HG03095 (cell line): ENCODE measurements around the gene USP1.

Experiments used
- ATAC-seq: cut with Tn5 transposase; IDR thresholded peaks from one replicate; pipeline ENCODE4 v1.9.1; 2021; ENCODE audit warnings: moderate library complexity; ENCODE audit not compliant: unreplicated experiment

The USP1 gene

DNA sequence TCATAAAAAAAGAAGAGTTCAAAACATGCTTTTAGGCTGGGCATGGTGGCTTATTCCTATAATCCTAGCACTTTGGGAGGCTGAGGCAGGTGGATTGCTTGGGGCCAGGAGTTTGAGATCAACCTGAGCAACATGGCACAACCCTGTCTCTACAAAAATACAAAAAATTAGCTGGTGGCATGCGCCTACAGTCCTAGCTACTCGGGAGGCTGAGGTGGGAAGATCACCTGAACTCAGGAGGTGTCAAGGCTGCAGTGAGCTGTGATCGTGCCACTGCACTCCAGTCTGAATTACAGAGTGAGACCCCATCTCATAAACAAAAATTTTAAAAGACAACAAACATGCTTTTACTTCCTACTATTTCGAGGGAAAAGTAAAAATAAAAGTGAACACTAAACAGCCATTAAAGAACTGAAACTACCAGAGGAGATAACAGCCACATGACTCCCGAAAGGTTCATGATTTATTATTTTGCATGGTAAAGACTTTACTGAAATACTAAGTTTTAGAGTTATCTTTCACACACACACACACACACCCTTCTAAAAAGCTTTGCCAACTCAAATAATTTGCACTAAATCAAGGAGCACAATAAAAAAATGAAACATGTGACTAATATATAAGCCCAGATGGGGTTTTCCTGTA, 48.1 kb downstream of the USP1 start:
- no peak for ATAC-seq

DNA sequence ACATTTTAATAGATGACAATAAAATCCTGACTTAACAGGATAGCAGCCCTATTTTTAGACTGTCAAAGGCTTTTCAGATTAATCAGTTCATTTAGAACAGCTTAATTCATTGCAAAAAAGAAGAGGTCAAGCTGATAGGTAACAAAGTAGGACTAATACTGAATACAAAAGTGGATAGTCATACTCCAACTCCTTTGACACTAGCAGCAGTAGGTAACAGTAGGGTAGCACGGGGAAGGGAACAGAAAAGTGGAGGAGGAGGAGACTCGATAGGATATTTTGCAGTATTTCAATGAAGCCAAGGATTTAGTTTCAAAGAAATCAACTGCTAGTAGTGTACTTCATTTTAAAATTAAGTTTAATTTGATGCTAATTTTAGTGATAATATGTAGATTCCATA, 51.1 kb downstream of the USP1 start:
- no peak for ATAC-seq

DNA sequence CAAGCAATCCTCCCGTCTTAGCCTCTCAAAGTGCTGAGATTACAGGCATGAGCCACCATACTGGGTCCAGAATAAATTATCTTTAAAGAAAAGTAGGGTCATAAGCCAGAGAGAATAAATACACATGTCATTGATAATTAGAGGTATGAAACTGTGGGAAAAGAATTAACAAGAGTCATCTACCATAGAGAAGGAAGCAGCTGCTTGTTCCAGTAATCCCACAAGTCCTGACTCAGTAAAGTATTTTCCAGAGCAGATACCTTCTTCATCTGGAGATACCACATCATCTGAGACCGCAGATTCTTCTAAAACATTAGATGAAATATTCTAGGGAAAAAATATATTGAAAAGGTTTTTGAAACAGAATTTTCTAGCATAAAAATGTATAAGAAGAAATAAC, 55.7 kb downstream of the USP1 start:
- no peak for ATAC-seq

DNA sequence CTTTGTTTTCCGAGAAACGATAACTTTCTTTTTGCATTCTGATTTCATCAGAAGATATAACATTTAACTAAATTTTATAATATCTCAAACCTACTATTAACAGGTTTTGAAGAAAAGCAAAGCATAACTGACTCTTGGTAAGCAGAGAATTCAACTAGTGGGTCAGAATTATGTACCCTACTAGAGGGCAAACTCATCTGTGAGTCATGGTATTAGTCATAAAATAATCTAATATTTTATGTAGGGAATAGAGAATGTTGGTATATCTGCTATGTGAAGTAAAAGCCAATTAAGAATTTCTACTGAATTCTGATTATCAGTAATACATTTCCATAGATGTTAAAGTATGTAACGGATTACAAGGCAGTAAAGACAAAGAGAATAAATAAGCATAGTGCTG, 56.8 kb downstream of the USP1 start:
- ATAC-seq, result no peak

DNA sequence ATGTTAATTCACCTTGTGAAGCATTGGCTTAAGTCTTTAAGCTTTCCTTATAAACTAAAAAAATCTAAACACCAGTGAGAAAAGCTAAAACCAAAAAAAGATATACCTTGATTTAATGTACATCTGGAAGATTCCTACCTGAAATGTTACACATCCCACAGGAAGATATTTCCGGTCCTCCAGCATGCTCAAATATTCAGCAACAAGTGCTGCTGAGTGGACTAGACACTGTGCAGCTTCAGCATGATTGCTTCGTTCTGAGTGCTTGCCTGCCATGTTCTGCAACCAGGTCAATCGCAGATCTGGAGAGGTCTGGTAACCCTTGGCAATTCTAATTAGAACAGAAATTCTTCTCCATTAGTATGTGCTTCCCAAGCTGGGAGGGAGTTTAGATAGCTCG, 57.3 kb downstream of the USP1 start:
- no peak for ATAC-seq

DNA sequence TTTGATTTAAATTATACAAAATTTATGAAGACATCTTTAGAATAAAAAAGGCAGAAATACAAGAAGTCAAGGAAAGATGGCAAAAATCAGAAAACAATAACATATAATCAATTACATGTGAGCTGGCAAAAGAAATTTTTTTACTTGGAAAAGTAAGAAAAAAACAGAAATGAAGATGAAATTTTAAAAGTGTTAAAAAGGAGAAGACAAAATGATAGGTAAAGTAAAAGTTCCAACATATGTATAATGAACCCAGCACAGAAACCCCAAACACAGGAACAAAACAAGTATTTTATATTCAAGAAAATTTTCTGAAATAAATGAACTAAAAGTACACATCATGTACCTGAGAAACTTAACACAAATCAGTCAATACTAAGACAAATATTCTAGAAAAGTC, 63.4 kb downstream of the USP1 start:
- no peak for ATAC-seq
